GM12865 (cell line): ENCODE results near the gene AFM.

Experiments
- DNase-seq: peaks from one replicate; pipeline ENCODE4 v3.0.0; 2010; ENCODE audit warnings: low read depth
- H3K4me3 ChIP-seq: 2 replicates; pipeline ENCODE4 v1.5.1; 2011; ENCODE audit warnings: mild to moderate bottlenecking, low read depth, low read length, control low read depth
- CTCF ChIP-seq: IDR thresholded peaks from 2 replicates; pipeline ENCODE4 v1.5.1; 2011; ENCODE audit warnings: low read length, control low read depth, low read depth, inconsistent platforms; ENCODE audit not compliant: insufficient read depth; ENCODE audit errors: missing control alignments

The AFM gene

DNA sequence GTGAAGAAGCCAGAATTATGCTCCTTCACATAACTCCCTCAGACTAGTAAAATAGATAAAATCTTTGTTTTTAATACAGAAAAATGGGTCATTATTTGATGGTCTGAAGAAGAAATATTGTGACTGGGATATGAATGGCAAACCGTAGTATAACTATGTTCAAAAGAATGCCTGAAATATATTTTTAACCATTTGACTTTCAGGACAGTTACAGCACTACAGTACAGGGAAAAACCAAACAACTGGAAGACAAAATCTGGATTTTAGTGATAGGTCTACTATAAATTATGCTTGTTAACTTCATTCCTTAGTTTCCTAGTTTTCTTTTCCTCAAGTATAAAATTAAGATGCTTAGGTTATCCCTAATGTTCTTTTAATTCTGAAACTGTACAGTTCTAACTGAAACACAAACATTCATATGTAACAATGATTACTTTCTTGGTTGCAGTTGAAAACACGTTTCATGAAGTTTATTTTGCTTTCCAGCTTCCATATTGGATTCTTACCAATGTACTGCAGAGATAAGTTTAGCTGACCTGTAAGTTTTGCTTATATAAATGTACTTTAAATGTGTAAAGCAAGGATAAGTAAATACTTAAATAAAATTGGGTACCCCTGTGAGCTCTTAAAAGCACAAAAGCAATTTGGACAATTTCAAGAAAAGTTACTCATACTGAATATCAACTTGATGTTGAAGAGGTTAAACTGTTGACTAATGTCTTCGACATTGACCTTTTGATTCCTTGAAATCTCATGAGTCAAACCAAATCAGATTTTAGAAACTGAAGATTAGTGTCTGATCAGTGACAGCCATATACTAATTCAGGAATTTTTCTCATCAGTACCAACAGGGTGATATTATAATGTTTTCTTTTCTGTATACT lies 44.6 kb upstream of the AFM start:
- TF ChIP-seq CTCF: no peak
- DNase-seq: no peak
- H3K4me3 ChIP-seq: no peak overlapping the region

DNA sequence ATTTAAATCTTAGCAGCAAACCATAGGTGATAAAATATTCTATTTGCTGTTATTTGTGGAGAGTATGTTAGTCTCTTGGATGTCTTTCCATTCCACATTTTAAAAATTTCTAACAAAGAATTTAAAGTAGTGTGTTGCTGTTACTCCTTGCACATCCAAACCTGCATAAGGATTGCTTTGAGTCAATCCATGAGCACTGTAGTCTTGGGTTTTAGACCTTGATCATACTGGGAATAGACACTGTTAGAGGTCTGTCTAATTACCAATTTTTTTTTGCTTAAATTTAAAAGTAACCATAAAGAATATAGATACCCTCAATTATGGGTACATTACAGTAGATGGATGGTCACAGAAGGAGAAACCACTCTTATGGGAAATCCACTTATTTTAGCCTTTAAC lies 44.0 kb upstream of the AFM start:
- TF ChIP-seq CTCF: no peak

DNA sequence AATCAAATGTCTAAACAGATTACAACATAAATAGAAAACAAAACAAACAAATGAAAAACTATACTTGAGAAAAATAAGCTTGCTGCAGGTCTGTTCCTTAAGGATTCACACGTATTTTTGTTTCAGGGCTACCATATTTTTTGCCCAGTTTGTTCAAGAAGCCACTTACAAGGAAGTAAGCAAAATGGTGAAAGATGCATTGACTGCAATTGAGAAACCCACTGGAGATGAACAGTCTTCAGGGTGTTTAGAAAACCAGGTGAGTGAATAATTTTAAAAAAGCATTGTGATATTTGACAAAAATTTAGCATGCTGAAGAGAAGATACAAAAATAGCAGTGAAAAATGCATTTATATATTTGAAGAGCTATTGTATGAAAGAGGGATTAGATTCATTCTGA lies 43.5 kb upstream of the AFM start:
- no peak overlapping the region for H3K4me3 ChIP-seq
- TF ChIP-seq CTCF: no peak
- DNase-seq: no peak

More for the DNA sequence above, 44.0 kb upstream of the AFM start:
- no peak for DNase-seq
- H3K4me3 ChIP-seq: no peak overlapping the region

DNA sequence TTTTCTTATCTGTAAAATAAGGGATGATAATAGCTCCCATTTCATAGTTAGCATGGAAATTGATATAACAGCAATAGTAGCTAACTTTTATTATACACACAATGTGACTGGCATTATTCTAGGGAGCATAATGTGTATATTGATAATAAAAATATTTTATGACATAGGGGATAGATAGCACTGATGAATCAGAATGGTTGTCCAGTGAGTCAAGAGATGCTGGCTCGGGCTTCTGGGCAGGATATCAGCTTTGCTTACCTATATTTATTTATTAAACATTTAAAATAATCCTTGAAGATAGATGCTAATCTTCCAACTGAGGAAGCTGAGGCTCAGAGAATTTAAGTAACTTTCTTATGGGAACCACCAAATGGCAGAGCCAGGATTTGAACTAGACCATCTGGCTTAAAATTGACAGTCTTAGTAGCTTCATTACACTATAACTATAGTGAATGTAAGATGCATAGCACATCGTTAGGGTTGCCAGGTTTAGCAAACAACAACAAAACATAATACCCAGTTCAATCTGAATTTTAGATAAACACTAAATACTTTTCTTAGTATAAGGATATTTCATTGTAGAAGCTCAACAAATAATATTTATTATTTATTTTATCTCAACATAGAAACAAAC lies 42.8 kb upstream of the AFM start:
- no peak overlapping the region for H3K4me3 ChIP-seq
- no peak for TF ChIP-seq CTCF
- DNase-seq: no peak

DNA sequence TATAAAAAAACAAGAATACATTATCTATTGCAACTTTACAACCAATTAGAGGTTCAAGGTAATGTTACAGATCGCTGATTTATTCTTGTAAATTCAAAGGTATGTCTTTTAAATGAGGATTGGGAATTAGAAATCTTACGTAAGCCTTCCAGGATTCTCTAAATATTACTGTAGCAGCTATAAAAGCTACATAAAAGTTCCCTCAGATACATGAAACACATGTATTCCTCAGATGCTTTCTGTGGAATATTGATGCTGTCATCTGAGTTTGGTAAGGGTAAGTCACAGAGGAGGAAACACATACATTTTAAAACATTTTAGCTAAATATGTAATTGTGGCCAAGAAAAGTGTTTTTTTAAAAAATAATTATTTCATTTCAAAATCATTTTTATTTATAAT lies 42.1 kb upstream of the AFM start:
- no peak for DNase-seq
- no peak overlapping the region for H3K4me3 ChIP-seq

DNA sequence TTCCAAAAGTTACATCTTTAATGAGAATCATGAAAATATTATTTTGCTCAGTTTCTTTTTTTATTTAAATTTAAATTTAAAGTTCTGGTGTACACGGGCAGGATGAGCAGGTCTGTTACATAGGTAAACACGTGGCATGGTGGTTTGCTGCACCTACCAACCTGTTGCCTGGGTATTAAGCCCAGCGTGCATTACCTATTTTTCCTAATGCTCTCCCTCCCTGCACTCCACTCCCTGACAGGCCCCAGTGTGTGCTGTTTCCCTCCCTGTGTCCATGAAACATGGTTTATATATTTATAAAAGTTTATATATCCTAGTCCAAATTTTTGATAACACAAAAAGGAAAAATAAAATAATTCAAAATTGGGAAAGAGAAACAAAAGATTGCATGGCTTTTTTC lies 41.6 kb upstream of the AFM start:
- no peak for DNase-seq
- H3K4me3 ChIP-seq: no peak overlapping the region
- no peak for TF ChIP-seq CTCF

More for the DNA sequence above, 42.1 kb upstream of the AFM start:
- no peak for TF ChIP-seq CTCF

- H3K4me3 ChIP-seq: no peak overlapping the region
- TF ChIP-seq CTCF: no peak
- DNase-seq: no peak
Observed at GRCh38 chr4:73440653-73441052, 40.9 kb upstream of the AFM start.
